SK-N-SH treated with all-trans-retinoic acid at 6 μM for 48 hours (cell line): ENCODE measurements around the gene TP53AIP1.

Experiments
- ARNTL ChIP-seq: fragments of 450-650 bp; formaldehyde crosslinking; IDR thresholded peaks from 2 replicates; pipeline ENCODE4 v1.5.0; 2020; ENCODE audit warnings: low read depth, mild to moderate bottlenecking, moderate library complexity, borderline replicate concordance
- GLIS3 ChIP-seq: fragments of 250-450 bp; sonication (Bioruptor Pico); IDR thresholded peaks from 2 replicates; pipeline ENCODE4 v1.5.0; 2020; ENCODE audit warnings: mild to moderate bottlenecking, moderate library complexity
- TCF4 ChIP-seq: fragments of 250-450 bp; sonication (Bioruptor Pico); IDR thresholded peaks from 2 replicates; pipeline ENCODE4 v1.8.0; 2021; ENCODE audit warnings: mild to moderate bottlenecking, moderate library complexity, borderline replicate concordance
- ZFP3 ChIP-seq: fragments of 250-450 bp; sonication (Bioruptor Pico); IDR thresholded peaks from 2 replicates; pipeline ENCODE4 v1.5.0; 2020; ENCODE audit warnings: mild to moderate bottlenecking, moderate library complexity
- ZNF70 ChIP-seq: fragments of 450-650 bp; formaldehyde crosslinking; IDR thresholded peaks from 2 replicates; pipeline ENCODE4 v1.5.0; 2020; ENCODE audit warnings: mild to moderate bottlenecking, moderate library complexity
- ZNF8 ChIP-seq: fragments of 450-650 bp; formaldehyde crosslinking; IDR thresholded peaks from 2 replicates; pipeline ENCODE4 v1.5.0; 2020; ENCODE audit warnings: mild to moderate bottlenecking, moderate library complexity
- TF ChIP-seq, protein P1 (sequence below): fragments of 250-450 bp; sonication (Bioruptor Pico); IDR thresholded peaks from 2 replicates; pipeline ENCODE4 v1.8.0; 2020; ENCODE audit warnings: mild to moderate bottlenecking, moderate library complexity, borderline replicate concordance
- TF ChIP-seq, protein P2 (sequence below): fragments of 250-450 bp; sonication (Bioruptor Pico); IDR thresholded peaks from 2 replicates; pipeline ENCODE4 v1.8.0; 2021; ENCODE audit warnings: low read depth, mild to moderate bottlenecking, moderate library complexity, borderline replicate concordance

DNA sequence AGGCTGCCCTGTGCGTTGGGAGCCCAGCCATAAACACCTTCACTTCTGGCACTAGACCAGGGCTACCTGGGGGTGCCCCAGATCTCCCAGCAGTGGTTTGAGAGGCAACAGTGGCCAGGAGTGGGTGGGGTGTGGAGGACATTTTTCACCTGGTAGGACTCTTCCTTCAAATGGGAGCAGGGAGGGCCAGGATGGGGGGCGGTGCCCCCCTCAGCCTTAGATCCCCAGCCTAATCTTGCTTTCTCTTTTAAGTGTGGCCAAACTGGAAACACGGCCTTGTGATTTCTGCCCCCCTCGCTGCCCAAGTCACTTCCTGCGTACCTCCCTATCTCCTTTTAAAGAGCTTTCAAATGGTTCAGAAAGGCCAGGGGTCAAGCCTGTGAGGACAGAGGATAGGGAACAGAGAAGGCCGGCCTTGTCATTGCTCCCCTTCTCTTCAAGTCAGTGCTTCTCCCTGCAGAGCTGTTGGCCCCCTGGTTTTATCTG lies 50.7 kb downstream of the TP53AIP1 start:
- no peak for TF ChIP-seq ZFP3 (CRISPR knock-in tag)
- TF ChIP-seq TCF4, result no peak
- TF ChIP-seq, protein P1, sequence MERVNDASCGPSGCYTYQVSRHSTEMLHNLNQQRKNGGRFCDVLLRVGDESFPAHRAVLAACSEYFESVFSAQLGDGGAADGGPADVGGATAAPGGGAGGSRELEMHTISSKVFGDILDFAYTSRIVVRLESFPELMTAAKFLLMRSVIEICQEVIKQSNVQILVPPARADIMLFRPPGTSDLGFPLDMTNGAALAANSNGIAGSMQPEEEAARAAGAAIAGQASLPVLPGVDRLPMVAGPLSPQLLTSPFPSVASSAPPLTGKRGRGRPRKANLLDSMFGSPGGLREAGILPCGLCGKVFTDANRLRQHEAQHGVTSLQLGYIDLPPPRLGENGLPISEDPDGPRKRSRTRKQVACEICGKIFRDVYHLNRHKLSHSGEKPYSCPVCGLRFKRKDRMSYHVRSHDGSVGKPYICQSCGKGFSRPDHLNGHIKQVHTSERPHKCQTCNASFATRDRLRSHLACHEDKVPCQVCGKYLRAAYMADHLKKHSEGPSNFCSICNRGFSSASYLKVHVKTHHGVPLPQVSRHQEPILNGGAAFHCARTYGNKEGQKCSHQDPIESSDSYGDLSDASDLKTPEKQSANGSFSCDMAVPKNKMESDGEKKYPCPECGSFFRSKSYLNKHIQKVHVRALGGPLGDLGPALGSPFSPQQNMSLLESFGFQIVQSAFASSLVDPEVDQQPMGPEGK (CRISPR knock-in tag), result no peak
- no peak for TF ChIP-seq ZNF70 (CRISPR knock-in tag)
- TF ChIP-seq, protein P2, sequence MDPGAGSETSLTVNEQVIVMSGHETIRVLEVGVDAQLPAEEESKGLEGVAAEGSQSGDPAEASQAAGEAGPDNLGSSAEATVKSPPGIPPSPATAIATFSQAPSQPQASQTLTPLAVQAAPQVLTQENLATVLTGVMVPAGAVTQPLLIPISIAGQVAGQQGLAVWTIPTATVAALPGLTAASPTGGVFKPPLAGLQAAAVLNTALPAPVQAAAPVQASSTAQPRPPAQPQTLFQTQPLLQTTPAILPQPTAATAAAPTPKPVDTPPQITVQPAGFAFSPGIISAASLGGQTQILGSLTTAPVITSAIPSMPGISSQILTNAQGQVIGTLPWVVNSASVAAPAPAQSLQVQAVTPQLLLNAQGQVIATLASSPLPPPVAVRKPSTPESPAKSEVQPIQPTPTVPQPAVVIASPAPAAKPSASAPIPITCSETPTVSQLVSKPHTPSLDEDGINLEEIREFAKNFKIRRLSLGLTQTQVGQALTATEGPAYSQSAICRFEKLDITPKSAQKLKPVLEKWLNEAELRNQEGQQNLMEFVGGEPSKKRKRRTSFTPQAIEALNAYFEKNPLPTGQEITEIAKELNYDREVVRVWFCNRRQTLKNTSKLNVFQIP (CRISPR knock-in tag), result no peak
- no peak for TF ChIP-seq ARNTL (CRISPR knock-in tag)
- TF ChIP-seq ZNF8 (CRISPR knock-in tag), result no peak
- TF ChIP-seq GLIS3 (CRISPR knock-in tag), result no peak
